ENCODE data around the gene TENM3. TPM values are rescaled to one million over a fixed set of nuclear protein-coding genes. Genes with fewer than 3 reads are reported as not detected.

TENM3 gene
- polyA plus RNA-seq, 1 experiment: 9.2 TPM

DNA sequence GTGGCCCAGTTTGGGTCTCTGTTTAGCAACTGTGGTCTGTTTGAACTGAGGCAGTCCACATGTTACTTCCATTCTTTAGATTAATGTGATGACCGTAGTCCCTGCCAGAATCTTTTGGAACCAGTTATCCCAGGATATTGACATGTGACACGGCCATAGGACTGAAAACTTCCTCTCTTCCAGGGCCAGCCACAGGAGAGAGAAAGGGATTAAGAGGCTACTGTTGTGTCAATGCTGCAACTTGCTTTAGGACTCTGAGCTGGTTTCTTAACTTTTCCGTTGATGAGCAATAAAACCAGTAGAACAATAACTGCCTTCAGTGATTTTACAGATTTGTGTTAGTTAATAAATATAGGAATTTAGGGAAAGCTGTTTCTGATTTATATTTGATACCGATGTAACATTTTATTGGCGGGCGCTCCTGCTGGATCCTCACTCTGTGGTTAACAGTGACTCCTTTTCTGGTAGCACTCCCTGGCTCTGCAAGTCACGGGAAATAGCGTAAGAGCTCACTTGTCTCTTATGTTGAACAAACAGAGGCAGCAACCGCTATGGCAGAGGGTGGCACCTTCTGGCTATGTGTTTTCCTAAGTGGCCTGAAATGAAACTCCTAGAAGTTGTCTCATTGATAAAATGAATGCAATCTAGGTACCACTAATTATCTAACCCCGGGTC, 2.5 kb downstream of the TENM3 start:
- Histone ChIP-seq H3K4me3 (ENCODE audit: low read depth, low read length) (no peak overlapping the region), H3K27me3 (ENCODE audit: control insufficient read depth, insufficient read depth, low read length) (no peaks in the 10 kb centered on the region), H3K36me3 (ENCODE audit: control insufficient read depth, insufficient read depth, low read length) (no peaks in the 10 kb centered on the region)
- DNase-seq (ENCODE audit: low read depth): peak; percentile 18
- ChIA-PET POLR2A (no interaction called here), CTCF (no interaction called here)
- TF ChIP-seq, protein P1, sequence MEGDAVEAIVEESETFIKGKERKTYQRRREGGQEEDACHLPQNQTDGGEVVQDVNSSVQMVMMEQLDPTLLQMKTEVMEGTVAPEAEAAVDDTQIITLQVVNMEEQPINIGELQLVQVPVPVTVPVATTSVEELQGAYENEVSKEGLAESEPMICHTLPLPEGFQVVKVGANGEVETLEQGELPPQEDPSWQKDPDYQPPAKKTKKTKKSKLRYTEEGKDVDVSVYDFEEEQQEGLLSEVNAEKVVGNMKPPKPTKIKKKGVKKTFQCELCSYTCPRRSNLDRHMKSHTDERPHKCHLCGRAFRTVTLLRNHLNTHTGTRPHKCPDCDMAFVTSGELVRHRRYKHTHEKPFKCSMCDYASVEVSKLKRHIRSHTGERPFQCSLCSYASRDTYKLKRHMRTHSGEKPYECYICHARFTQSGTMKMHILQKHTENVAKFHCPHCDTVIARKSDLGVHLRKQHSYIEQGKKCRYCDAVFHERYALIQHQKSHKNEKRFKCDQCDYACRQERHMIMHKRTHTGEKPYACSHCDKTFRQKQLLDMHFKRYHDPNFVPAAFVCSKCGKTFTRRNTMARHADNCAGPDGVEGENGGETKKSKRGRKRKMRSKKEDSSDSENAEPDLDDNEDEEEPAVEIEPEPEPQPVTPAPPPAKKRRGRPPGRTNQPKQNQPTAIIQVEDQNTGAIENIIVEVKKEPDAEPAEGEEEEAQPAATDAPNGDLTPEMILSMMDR (IDR thresholded peaks at IDR 0.05; ENCODE audit: insufficient read depth, low read depth, low read length): no peak

DNA sequence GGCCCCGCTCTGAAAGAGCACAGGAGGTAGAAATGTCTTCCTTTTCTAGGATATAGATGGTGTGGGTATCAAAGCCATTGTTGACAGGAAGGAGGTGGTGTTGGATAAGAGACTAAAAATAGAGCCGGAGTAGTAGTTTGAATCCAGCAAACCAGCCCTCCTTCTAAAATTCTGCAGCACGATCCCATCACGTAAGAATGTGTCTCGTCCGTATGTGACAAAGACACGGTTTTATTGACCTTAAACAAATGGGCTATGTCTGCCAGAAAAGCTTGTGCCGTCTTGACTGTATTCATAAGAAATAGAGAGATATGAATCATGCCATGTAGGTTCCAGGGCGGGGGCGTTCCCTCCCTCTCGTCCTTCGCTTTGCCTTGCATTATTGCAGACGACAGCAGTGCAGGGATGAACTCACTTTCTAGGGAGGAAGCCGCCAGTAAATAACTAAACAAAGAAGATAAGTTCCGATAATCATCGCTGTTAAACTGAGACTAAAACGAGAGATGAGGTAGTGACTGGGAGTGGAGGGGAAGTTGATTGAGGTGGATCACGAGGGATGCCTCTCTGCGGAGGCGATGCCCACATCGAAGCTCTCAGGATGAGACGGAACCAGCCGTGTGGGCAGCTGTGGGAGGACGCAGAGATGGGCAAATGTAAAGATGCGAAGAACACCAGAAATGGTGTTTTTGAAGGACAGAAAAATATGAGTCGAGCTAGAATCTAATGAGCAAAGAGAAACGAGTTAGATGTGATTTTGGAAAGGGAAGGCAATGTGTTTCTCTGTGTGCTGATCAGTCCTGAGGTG, 3.4 kb downstream of the TENM3 start:
- no peak overlapping the region for H3K4me3 ChIP-seq (ENCODE audit: low read depth, low read length)
- CTCF ChIA-PET: no interaction called here
- TF ChIP-seq, protein P1 (IDR thresholded peaks at IDR 0.05; ENCODE audit: insufficient read depth, low read depth, low read length): no peak
- no peaks in the 10 kb centered on the region for H3K27me3 ChIP-seq (ENCODE audit: control insufficient read depth, insufficient read depth, low read length)
- no peak for DNase-seq (ENCODE audit: low read depth)
- POLR2A ChIA-PET: no interaction called here
- H3K36me3 ChIP-seq (ENCODE audit: control insufficient read depth, insufficient read depth, low read length): no peaks in the 10 kb centered on the region

DNA sequence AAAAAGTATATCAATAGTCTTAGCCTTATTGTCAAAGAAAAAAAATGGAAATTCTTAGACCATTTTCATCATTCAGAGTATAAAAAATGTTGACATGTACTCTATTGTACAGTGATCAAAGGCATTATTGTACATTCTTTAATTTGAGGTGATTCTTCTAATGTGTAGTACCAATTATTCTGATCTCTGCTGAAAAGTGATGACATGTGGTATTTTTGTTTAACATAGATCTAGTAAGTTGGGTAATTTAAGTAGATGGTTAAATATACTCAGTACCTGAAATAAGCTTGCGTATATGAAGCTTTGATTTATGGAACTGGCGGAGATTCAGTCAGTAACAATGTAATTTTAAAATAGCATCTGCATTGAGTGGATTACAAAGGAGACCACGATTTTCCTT, 5.1 kb downstream of the TENM3 start:
- Histone ChIP-seq H3K4me3 (ENCODE audit: low read depth, low read length) (no peak overlapping the region), H3K36me3 (ENCODE audit: control insufficient read depth, insufficient read depth, low read length) (no peaks in the 10 kb centered on the region), H3K27me3 (ENCODE audit: control insufficient read depth, insufficient read depth, low read length) (no peaks in the 10 kb centered on the region)
- POLR2A ChIA-PET: no interaction called here
- DNase-seq (ENCODE audit: low read depth): no peak
- TF ChIP-seq, protein P1 (IDR thresholded peaks at IDR 0.05; ENCODE audit: insufficient read depth, low read depth, low read length): no peak
- CTCF ChIA-PET: no interaction called here

DNA sequence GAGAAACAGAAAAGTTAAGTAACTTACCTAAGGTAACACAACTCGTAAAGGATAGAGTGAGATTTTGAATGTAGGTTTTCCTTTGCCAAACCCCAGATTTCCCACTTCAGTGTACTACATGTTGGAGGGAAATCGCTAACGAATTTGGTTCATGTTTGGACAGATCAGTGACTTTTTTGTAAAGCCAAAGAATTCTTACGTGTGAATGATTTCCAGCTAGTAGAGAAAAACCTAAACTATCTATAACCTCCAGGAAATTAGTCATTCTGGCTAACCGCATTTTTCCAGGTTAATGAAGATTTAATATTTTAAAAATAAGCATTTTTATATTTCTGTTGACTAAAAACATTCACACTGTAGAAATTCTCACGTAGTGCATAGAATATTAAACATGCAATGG, 7.2 kb downstream of the TENM3 start:
- no peak for DNase-seq (ENCODE audit: low read depth)
- TF ChIP-seq, protein P1 (IDR thresholded peaks at IDR 0.05; ENCODE audit: insufficient read depth, low read depth, low read length): no peak
- H3K36me3 ChIP-seq (ENCODE audit: control insufficient read depth, insufficient read depth, low read length): no peaks in the 10 kb centered on the region
- ChIA-PET POLR2A (no interaction called here), CTCF (no interaction called here)
- no peak overlapping the region for H3K4me3 ChIP-seq (ENCODE audit: low read depth, low read length)
- no peaks in the 10 kb centered on the region for H3K27me3 ChIP-seq (ENCODE audit: control insufficient read depth, insufficient read depth, low read length)

DNA sequence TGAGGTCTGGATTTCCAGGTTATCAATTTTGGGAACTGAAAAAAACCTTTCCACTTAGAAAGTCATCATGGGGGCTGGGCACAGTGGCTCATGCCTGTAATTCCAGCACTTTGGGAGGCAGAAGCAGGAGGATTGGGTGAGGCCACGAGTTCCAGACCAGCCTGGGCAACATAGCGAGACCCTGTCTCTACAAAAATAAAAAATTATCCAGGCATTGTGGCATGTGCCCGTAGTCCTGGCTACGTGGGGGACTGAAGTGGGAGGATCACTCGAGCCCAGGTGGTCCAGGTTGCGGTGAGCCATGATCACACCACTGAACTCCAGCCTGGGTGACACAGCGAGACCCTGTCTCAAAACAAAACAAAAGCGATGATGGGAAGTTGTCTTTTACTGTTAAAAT, 7.9 kb downstream of the TENM3 start:
- TF ChIP-seq, protein P1 (IDR thresholded peaks at IDR 0.05; ENCODE audit: insufficient read depth, low read depth, low read length): no peak
- no peak for DNase-seq (ENCODE audit: low read depth)
- CTCF ChIA-PET: no interaction called here
- Histone ChIP-seq H3K4me3 (ENCODE audit: low read depth, low read length) (no peak overlapping the region), H3K27me3 (ENCODE audit: control insufficient read depth, insufficient read depth, low read length) (no peaks in the 10 kb centered on the region), H3K36me3 (ENCODE audit: control insufficient read depth, insufficient read depth, low read length) (no peaks in the 10 kb centered on the region)
- POLR2A ChIA-PET: no interaction called here

Measured in BJ (cell line).